HFFc6 (cell line): ENCODE measurements around the gene RNU6-1. TPM values are rescaled to one million over a fixed set of nuclear protein-coding genes. Genes with fewer than 3 reads are reported as not detected.

Source experiments
- DNase-seq: peaks from one replicate; pipeline ENCODE4 v3.0.0-alpha.2; 2018
- H3K27ac Mint-ChIP-seq: 2 replicates; pipeline ENCODE4 v1.8.0; 2020; ENCODE audit warnings: mild to moderate bottlenecking, mixed read lengths
- H3K27me3 Mint-ChIP-seq: 2 replicates; pipeline ENCODE4 v1.8.0; 2021; ENCODE audit warnings: mild to moderate bottlenecking, moderate library complexity, mixed read lengths; ENCODE audit not compliant: insufficient read depth
- H3K36me3 Mint-ChIP-seq: 2 replicates; pipeline ENCODE4 v1.8.0; 2021; ENCODE audit warnings: low read depth, mixed read lengths
- H3K4me1 Mint-ChIP-seq: 2 replicates; pipeline ENCODE4 v1.8.0; 2020; ENCODE audit warnings: low read depth, mixed read lengths
- H3K4me3 Mint-ChIP-seq: 2 replicates; pipeline ENCODE4 v1.8.0; 2020; ENCODE audit warnings: mild to moderate bottlenecking, moderate library complexity, mixed read lengths
- H3K9me3 Mint-ChIP-seq: 2 replicates; pipeline ENCODE4 v1.8.0; 2020; ENCODE audit warnings: mild to moderate bottlenecking, mixed read lengths
- CTCF ChIP-seq: fragments of 200-600 bp; sonication (generic); IDR thresholded peaks from 2 replicates; pipeline ENCODE4 v1.5.0; 2021; ENCODE audit warnings: antibody characterized with exemption, mild to moderate bottlenecking
- total RNA-seq, 6 experiments: library from RNA; stranded (reverse); fragmentation: NEBNext Ultra II Directional; extraction: Animal tissue kit (Norgen Biotek cat#: 25700); gene quantifications; 2 replicates in 1 of 6; 3 replicates in 5 of 6; pipeline ENCODE4 v1.2.3, GENCODE V29; 2021

RNU6-1 gene
- total RNA-seq, 6 experiments from 2014 or later, result not detected

- Mint-ChIP-seq H3K27me3 (peaks cover 11% of the 10 kb centered on the region), H3K36me3 (no peaks in the 10 kb centered on the region), H3K27ac (no peak overlapping the region), H3K9me3 (no peaks in the 10 kb centered on the region), H3K4me1 (peaks cover 12% of the 10 kb centered on the region), H3K4me3 (no peak overlapping the region; the same call in 1 of the 2 replicates)
- TF ChIP-seq CTCF, result no peak
- DNase-seq, result no peak
Measured at GRCh38 chr15:67850994-67851571, 11.2 kb upstream of the RNU6-1 start.

GRCh38 chr15:67850336-67850735 lies 10.5 kb upstream of the RNU6-1 start:
- DNase-seq, result no peak
- Mint-ChIP-seq H3K27me3 (peaks cover 11% of the 10 kb centered on the region), H3K4me3 (no peak overlapping the region), H3K9me3 (no peaks in the 10 kb centered on the region), H3K36me3 (no peaks in the 10 kb centered on the region), H3K27ac (no peak overlapping the region), H3K4me1 (peaks cover 12% of the 10 kb centered on the region)
- TF ChIP-seq CTCF, result no peak

- Mint-ChIP-seq H3K4me3 (no peak overlapping the region), H3K27ac (no peak overlapping the region), H3K36me3 (no peaks in the 10 kb centered on the region), H3K27me3 (peaks cover 11% of the 10 kb centered on the region), H3K9me3 (no peaks in the 10 kb centered on the region), H3K4me1 (peaks cover 12% of the 10 kb centered on the region)
- no peak for DNase-seq
- TF ChIP-seq CTCF, result no peak
Measured at GRCh38 chr15:67849538-67849937, 9.7 kb upstream of the RNU6-1 start.

- Mint-ChIP-seq H3K4me1 (peaks cover 30% of the 10 kb centered on the region), H3K9me3 (no peaks in the 10 kb centered on the region), H3K36me3 (no peaks in the 10 kb centered on the region), H3K4me3 (no peak overlapping the region), H3K27ac (no peak overlapping the region), H3K27me3 (peaks cover 12% of the 10 kb centered on the region)
- no peak for TF ChIP-seq CTCF
- DNase-seq, result no peak
Measured at GRCh38 chr15:67845974-67846373, 6.1 kb upstream of the RNU6-1 start.

GRCh38 chr15:67843571-67844387 lies 3.9 kb upstream of the RNU6-1 start:
- DNase-seq, result peak; percentile 43
- Mint-ChIP-seq H3K27ac (peak overlapping the region; percentile 61), H3K4me1 (peaks cover 36% of the 10 kb centered on the region), H3K9me3 (peaks cover 3% of the 10 kb centered on the region; the same call in 1 of the 2 replicates), H3K4me3 (no peak overlapping the region), H3K36me3 (no peaks in the 10 kb centered on the region), H3K27me3 (peaks cover 11% of the 10 kb centered on the region)
- no peak for TF ChIP-seq CTCF
